ENCODE measurements around the gene MSL3B.

GRCh38 chr2:233819884-233820773 is 48.1 kb downstream of the MSL3B start:
- TF ChIP-seq CTCF (IDR thresholded peaks at IDR 0.05) = no peak
- no peak for TF ChIP-seq POLR2A (IDR thresholded peaks at IDR 0.05)
